SH-SY5Y (cell line): ENCODE measurements around the gene CAMK2N2.

ENCODE experiments used
- GATA2 ChIP-seq: IDR thresholded peaks from 2 replicates; pipeline ENCODE4 v1.6.1; 2011; ENCODE audit warnings: mild to moderate bottlenecking, low read depth, low read length
- GATA3 ChIP-seq: IDR thresholded peaks from 2 replicates; pipeline ENCODE4 v1.6.1; 2011; ENCODE audit warnings: low read depth, mild to moderate bottlenecking, low read length, moderate library complexity

The CAMK2N2 gene

GRCh38 chr3:184237807-184238206 is 23.5 kb downstream of the CAMK2N2 start:
- TF ChIP-seq GATA2 (no peak), GATA3 (no peak)

- TF ChIP-seq GATA3 (no peak), GATA2 (no peak)
Measured at GRCh38 chr3:184237211-184237610, 24.1 kb downstream of the CAMK2N2 start.

GRCh38 chr3:184236636-184237035 is 24.7 kb downstream of the CAMK2N2 start:
- no peak for TF ChIP-seq GATA2
- no peak for TF ChIP-seq GATA3

- TF ChIP-seq GATA2, result no peak
- TF ChIP-seq GATA3, result no peak
Measured at GRCh38 chr3:184236033-184236410, 25.3 kb downstream of the CAMK2N2 start.

- TF ChIP-seq GATA2 (no peak), GATA3 (no peak)
Measured at GRCh38 chr3:184235381-184236032, 25.8 kb downstream of the CAMK2N2 start.

- no peak for TF ChIP-seq GATA2
- TF ChIP-seq GATA3, result no peak
Measured at GRCh38 chr3:184234671-184235380, 26.5 kb downstream of the CAMK2N2 start.

- TF ChIP-seq GATA2, result no peak
Measured at GRCh38 chr3:184234224-184234623, 27.1 kb downstream of the CAMK2N2 start.

GRCh38 chr3:184233127-184233843 is 28.1 kb downstream of the CAMK2N2 start:
- TF ChIP-seq GATA3 (no peak), GATA2 (no peak)

- TF ChIP-seq GATA3 (no peak), GATA2 (no peak)
Measured at GRCh38 chr3:184231671-184232070, 29.7 kb downstream of the CAMK2N2 start.

GRCh38 chr3:184230603-184231528 is 30.5 kb downstream of the CAMK2N2 start:
- TF ChIP-seq GATA2 (no peak), GATA3 (no peak)

GRCh38 chr3:184230081-184230602 is 31.2 kb downstream of the CAMK2N2 start:
- TF ChIP-seq GATA2, result no peak
- no peak for TF ChIP-seq GATA3

GRCh38 chr3:184229394-184230080 is 31.8 kb downstream of the CAMK2N2 start, which contains the start of gene VWA5B2:
VWA5B2 (plus strand) TSS chr3:184229585; CDS start chr3:184230529, 944 bp downstream.
- no peak for TF ChIP-seq GATA3

GRCh38 chr3:184228376-184229137 is 32.8 kb downstream of the CAMK2N2 start:
- TF ChIP-seq GATA2 (no peak), GATA3 (no peak)
